K562 (cell line): Measurements from ENCODE around the gene NFYC. TPM values are rescaled to one million over a fixed set of nuclear protein-coding genes. Genes with fewer than 3 reads are reported as not detected.

Experiments used
- ATAC-seq: fragments of 200-7000 bp; cut with Tn5 transposase; 3 replicates; pipeline ENCODE4 v1.9.1; 2020; ENCODE audit warnings: moderate library complexity
- BruUV-seq: library from RNA; stranded (reverse); fragments of 400-500 nt; replicated peaks from 2 replicates; lab custom pipeline; 2021; lab: Mats Ljungman, UMichigan
- CTCF ChIA-PET: fragments of 300-600 bp; formaldehyde crosslinking; extraction: SDS; loops from one replicate; lab custom pipeline; 2021; ENCODE audit warnings: low intra/inter-chr PET ratio; lab: Yijun Ruan, JAX
- POLR2A ChIA-PET: fragments of 300-600, 350-650 bp; sonication (Branson Sonifier 250); formaldehyde crosslinking; extraction: SDS; loops from one replicate; lab custom pipeline; 2021; ENCODE audit warnings: antibody characterized with exemption, inconsistent platforms; lab: Yijun Ruan, JAX
- DNase-seq, 4 experiments: peaks; one replicate each; pipeline versions ENCODE4 v3.0.0 to v3.0.0-alpha.2; 2011 to 2018; ENCODE audit warnings: low spot score in 3 of 4, mixed read lengths in 3 of 4; ENCODE audit errors: extremely low read depth in 1 of 4
- FAIRE-seq: peaks from 2 replicates; lab custom pipeline; 2011; peaks lifted over from hg19 to GRCh38; lab: Jason Lieb, UNC
- H2AFZ ChIP-seq: 2 replicates; pipeline ENCODE4 v1.6.0; 2011; ENCODE audit warnings: low read depth, low read length, control low read depth, inconsistent platforms
- H3K27ac ChIP-seq: fragments of 200-600 bp; 3 replicates; pipeline ENCODE4 v1.8.0; 2011; ENCODE audit warnings: low read depth, mild to moderate bottlenecking, control low read depth, inconsistent platforms, low read length, moderate library complexity, mixed read lengths; ENCODE audit errors: extremely low read depth
- H3K27me3 ChIP-seq, 2 experiments: fragments of 300-600 bp in 1 of 2; 2 replicates in 1 of 2; 3 replicates in 1 of 2; pipeline versions ENCODE4 v1.6.0 to v1.8.0; 2011; ENCODE audit warnings: inconsistent platforms in 2 of 2, low read length in 2 of 2, mild to moderate bottlenecking in 1 of 2, mixed read lengths in 1 of 2, moderate library complexity in 1 of 2; ENCODE audit not compliant: control insufficient read depth in 2 of 2, insufficient read depth in 2 of 2
- H3K36me3 ChIP-seq: fragments of 300-600 bp; 3 replicates; pipeline ENCODE4 v1.8.0; 2011; ENCODE audit warnings: mild to moderate bottlenecking, low read length, inconsistent platforms; ENCODE audit not compliant: control insufficient read depth, insufficient read depth
- H3K4me1 ChIP-seq, 2 experiments: fragments of 200-600 bp in 1 of 2; replicated peaks in 1 of 2; 2 replicates in 1 of 2; 3 replicates in 1 of 2; pipeline versions ENCODE4 v1.5.1 to v1.8.0; 2011; ENCODE audit warnings: inconsistent platforms in 2 of 2, low read length in 2 of 2, mild to moderate bottlenecking in 1 of 2, mixed read lengths in 1 of 2, moderate library complexity in 1 of 2; ENCODE audit not compliant: control insufficient read depth in 2 of 2, insufficient read depth in 2 of 2
- H3K4me2 ChIP-seq: 2 replicates; pipeline ENCODE4 v1.6.1; 2011; ENCODE audit warnings: low read length, control low read depth, inconsistent platforms, mixed read lengths; ENCODE audit not compliant: insufficient read depth
- H3K4me3 ChIP-seq: fragments of 200-600 bp; sonication (generic), shearing (Covaris generic); 2 replicates; pipeline ENCODE4 v1.5.1; 2016; ENCODE audit warnings: control low read depth, inconsistent platforms
- H3K79me2 ChIP-seq: fragments of 200-600 bp; 3 replicates; pipeline ENCODE4 v1.8.0; 2011; ENCODE audit warnings: low read length, inconsistent platforms; ENCODE audit not compliant: control insufficient read depth, insufficient read depth
- H3K9ac ChIP-seq, 2 experiments: 2 replicates each; pipeline versions ENCODE4 v1.6.0 to v1.6.1; 2011; ENCODE audit warnings: low read depth in 2 of 2, low read length in 2 of 2, control low read depth in 1 of 2, inconsistent platforms in 1 of 2, mild to moderate bottlenecking in 1 of 2, mixed read lengths in 1 of 2; ENCODE audit not compliant: insufficient read depth in 1 of 2
- H3K9me1 ChIP-seq: one replicate; pipeline ENCODE4 v1.6.0; 2011; ENCODE audit warnings: inconsistent platforms, mild to moderate bottlenecking, low read length, moderate library complexity; ENCODE audit not compliant: control insufficient read depth, insufficient read depth
- H3K9me3 ChIP-seq: replicated peaks from 2 replicates; pipeline ENCODE4 v1.5.1; 2011; ENCODE audit warnings: low read depth, low read length, inconsistent platforms; ENCODE audit not compliant: control insufficient read depth, insufficient read depth
- H4K20me1 ChIP-seq: replicated peaks from 2 replicates; pipeline ENCODE4 v1.6.1; 2011; ENCODE audit warnings: low read length, inconsistent platforms, mixed read lengths; ENCODE audit not compliant: control insufficient read depth, insufficient read depth
- CBX1 ChIP-seq: sonication (generic); IDR thresholded peaks from 2 replicates; pipeline ENCODE4 v1.6.1; 2016; ENCODE audit warnings: antibody characterized with exemption, low read depth, mild to moderate bottlenecking
- SLC30A9 ChIP-seq: fragments of 250-450 bp; sonication (Bioruptor Pico); IDR thresholded peaks from 2 replicates; pipeline ENCODE4 v1.8.0; 2022; ENCODE audit warnings: mild to moderate bottlenecking, moderate library complexity
- TAL1 ChIP-seq: fragments of 450-650 bp; IDR thresholded peaks from 2 replicates; pipeline ENCODE4 v1.6.1; 2016; ENCODE audit warnings: mild to moderate bottlenecking
- TRIM24 ChIP-seq, 2 experiments: fragments of 450-650 bp; IDR thresholded peaks; 2 replicates each; pipeline ENCODE4 v1.6.1; 2016
- YY1 ChIP-seq, 3 experiments: IDR thresholded peaks; 2 replicates each; pipeline ENCODE4 v1.6.1; 2011; ENCODE audit warnings: low read length in 2 of 3, mild to moderate bottlenecking in 2 of 3, moderate library complexity in 2 of 3, borderline replicate concordance in 1 of 3, control low read depth in 1 of 3, low read depth in 1 of 3; ENCODE audit not compliant: insufficient read depth in 3 of 3, insufficient replicate concordance in 2 of 3, control insufficient read depth in 1 of 3, insufficient read length in 1 of 3; ENCODE audit errors: extremely low read depth in 1 of 3
- ZNF121 ChIP-seq: sonication (generic); formaldehyde crosslinking; conservative IDR thresholded peaks from 2 replicates; pipeline ENCODE4 v1.8.0; 2022; ENCODE audit warnings: missing genetic modification reagents
- ZNF24 ChIP-seq: fragments of 450-650 bp; IDR thresholded peaks from 2 replicates; pipeline ENCODE4 v1.6.1; 2016
- WGBS: fragments of 100-300 bp; shearing (Covaris generic); methylation state at CpG from one replicate; pipeline ENCODE4 v1.1.6; 2016; ENCODE audit warnings: low coverage, mixed read lengths; ENCODE audit not compliant: insufficient coverage; ENCODE audit errors: missing lambda C conversion rate; 5-methylcytosine and 5-hydroxymethylcytosine counted together
- in situ Hi-C: fragments of 300-500 bp; cut with MboI; formaldehyde crosslinking; loops from 4 replicates; pipeline ENCODE4 v1.15.0; 2018; ENCODE audit warnings: inconsistent platforms, mixed read lengths
- intact Hi-C: fragments of 100-400 bp; cut with micrococcal nuclease; formaldehyde crosslinking; loops from 2 replicates; pipeline ENCODE4 v1.14.2; 2022
- polyA plus RNA-seq, 8 experiments: library from polyadenylated mRNA; depleted of rRNA in 4 of 8; stranded (reverse) in 5 of 8; unstranded in 3 of 8; fragments of >200 nt; fragmentation: Nextera tagmentation in 2 of 8; fragmentation: Illumina TruSeq in 1 of 8; extraction: Ambion mirVana in 2 of 8; extraction: Trizol in 1 of 8; gene quantifications; 2 replicates each; pipeline versions ENCODE4 v1.2.1 to v1.2.3, GENCODE V29; 2011 to 2014; ENCODE audit warnings: inconsistent platforms in 1 of 8, missing spikeins in 1 of 8
- total RNA-seq, 7 experiments: library from RNA; depleted of rRNA in 6 of 7; stranded (reverse); fragments of >200 nt in 6 of 7; fragmentation: Illumina TruSeq in 2 of 7; extraction: Trizol in 2 of 7; gene quantifications; 2 replicates each; pipeline versions ENCODE4 v1.2.1 to v1.2.3, GENCODE V29; 2011 to 2021; ENCODE audit warnings: low replicate concordance in 1 of 7
- TF ChIP-seq, protein P1 (sequence below): fragments of 200-800 bp; sonication (Bioruptor generic); IDR thresholded peaks from 2 replicates; pipeline ENCODE4 v1.6.1; 2017; ENCODE audit warnings: missing genetic modification characterization, missing compliant biosample characterization

Gene NFYC
- total and polyA plus RNA-seq, 9 of the 15 experiments (the other 6 are each of a cell fraction or from before 2014, with no cell fraction given) = 4.8 to 59.8 (median 41.1) TPM

DNA sequence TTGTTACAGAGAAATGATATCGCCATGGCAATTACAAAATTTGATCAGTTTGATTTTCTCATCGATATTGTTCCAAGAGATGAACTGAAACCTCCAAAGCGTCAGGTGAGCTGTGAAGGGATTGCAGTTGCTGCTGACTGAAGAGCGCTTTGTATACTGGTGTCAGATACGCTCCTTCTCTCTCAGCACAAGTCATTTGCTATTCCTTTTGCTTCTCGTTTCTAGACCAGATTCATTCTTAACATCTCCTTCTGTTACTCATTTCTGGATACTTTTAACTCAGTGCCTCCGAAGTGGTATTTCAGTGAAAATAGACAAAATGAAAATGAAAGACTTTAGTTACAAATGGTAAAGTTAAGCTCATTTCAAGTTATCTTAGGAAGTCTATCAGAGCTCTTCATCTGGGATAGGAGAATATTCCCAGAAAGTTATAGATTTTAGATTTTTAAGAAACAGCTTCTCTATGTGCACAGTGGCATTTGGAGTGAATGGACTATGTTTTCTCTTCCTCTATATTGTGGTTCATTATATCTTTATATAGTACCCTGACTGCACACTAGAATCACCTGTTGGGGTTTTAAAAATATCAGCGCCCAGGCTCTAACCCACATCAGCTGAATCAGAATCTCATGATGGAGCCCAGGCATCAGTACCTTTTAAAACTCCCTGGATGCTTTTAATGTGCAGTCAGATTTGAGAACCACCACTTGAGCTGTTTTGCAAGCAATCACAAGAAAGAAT is 61.8 kb downstream of the NFYC start:
- 93% methylated on average over 8 of the region's 8 CpGs for WGBS
- no peak overlapping the region for H3K9ac ChIP-seq
- intact Hi-C loops = no loop called here
- H3K9me3 ChIP-seq = no peaks in the 10 kb centered on the region
- FAIRE-seq = no peak
- ChIA-PET CTCF (no interaction called here), POLR2A (interaction anchor here (0.7 to 1.6 kb wide), 5 partner anchors 13 to 222 kb away, joined by 3 to 6 read pairs (median 3); partner anchors contain the start of genes NFYC and ZNF684)
- BruUV-seq = no TSS peak
- no peak overlapping the region for H3K4me2 ChIP-seq
- H4K20me1 ChIP-seq = no peaks in the 10 kb centered on the region
- no peak overlapping the region for H2AFZ ChIP-seq
- ATAC-seq = no peak
- no peak overlapping the region for H3K4me3 ChIP-seq
- H3K36me3 ChIP-seq = peaks cover 94% of the 10 kb centered on the region
- no peaks in the 10 kb centered on the region for H3K9me1 ChIP-seq
- no peak overlapping the region for H3K27ac ChIP-seq
- TF ChIP-seq, protein P1, sequence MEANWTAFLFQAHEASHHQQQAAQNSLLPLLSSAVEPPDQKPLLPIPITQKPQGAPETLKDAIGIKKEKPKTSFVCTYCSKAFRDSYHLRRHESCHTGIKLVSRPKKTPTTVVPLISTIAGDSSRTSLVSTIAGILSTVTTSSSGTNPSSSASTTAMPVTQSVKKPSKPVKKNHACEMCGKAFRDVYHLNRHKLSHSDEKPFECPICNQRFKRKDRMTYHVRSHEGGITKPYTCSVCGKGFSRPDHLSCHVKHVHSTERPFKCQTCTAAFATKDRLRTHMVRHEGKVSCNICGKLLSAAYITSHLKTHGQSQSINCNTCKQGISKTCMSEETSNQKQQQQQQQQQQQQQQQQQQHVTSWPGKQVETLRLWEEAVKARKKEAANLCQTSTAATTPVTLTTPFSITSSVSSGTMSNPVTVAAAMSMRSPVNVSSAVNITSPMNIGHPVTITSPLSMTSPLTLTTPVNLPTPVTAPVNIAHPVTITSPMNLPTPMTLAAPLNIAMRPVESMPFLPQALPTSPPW (CRISPR knock-in tag) = no peak
- TF ChIP-seq SLC30A9 (no peak), TRIM24 (IDR thresholded peaks at IDR 0.05) (no peak), ZNF121 (CRISPR knock-in tag) (no peak), ZNF24 (no peak), CBX1 (no peak), YY1 (IDR thresholded peaks at IDR 0.05; ENCODE audit: borderline replicate concordance in 1 of 3, control insufficient read depth in 1 of 3, extremely low read depth in 1 of 3, insufficient read depth in 3 of 3, insufficient read length in 1 of 3, insufficient replicate concordance in 2 of 3, low read depth in 1 of 3, low read length in 2 of 3) (no peak), TAL1 (no peak)
- DNase-seq = no peak
- in situ Hi-C loops = no loop called here
- H3K27me3 ChIP-seq = no peaks in the 10 kb centered on the region
- H3K4me1 ChIP-seq = no peaks in the 10 kb centered on the region
- H3K79me2 ChIP-seq = no peaks in the 10 kb centered on the region
